Chondrocyte (in vitro differentiated cells): Measurements from ENCODE around the gene SLC44A1. TPM values are rescaled to one million over a fixed set of nuclear protein-coding genes. Genes with fewer than 3 reads are reported as not detected.

ENCODE experiments used
- DNase-seq: peaks from one replicate; pipeline ENCODE4 v3.0.0; 2021; ENCODE audit warnings: mixed read lengths, low spot score
- H3K27ac Mint-ChIP-seq: one replicate; pipeline ENCODE4 v1.8.0; 2021; ENCODE audit warnings: mild to moderate bottlenecking, moderate library complexity, mixed read lengths; ENCODE audit not compliant: unreplicated experiment
- H3K27me3 Mint-ChIP-seq: 2 replicates; pipeline ENCODE4 v1.8.0; 2021; ENCODE audit warnings: low read depth, mixed read lengths
- H3K36me3 Mint-ChIP-seq: 2 replicates; pipeline ENCODE4 v1.8.0; 2021; ENCODE audit warnings: low read depth, mixed read lengths
- H3K4me1 Mint-ChIP-seq: 2 replicates; pipeline ENCODE4 v1.8.0; 2021; ENCODE audit warnings: low read depth, mild to moderate bottlenecking, mixed read lengths
- H3K4me3 Mint-ChIP-seq: one replicate; pipeline ENCODE4 v1.8.0; 2021; ENCODE audit warnings: mild to moderate bottlenecking, moderate library complexity, mixed read lengths; ENCODE audit not compliant: unreplicated experiment
- H3K9me3 Mint-ChIP-seq: 2 replicates; pipeline ENCODE4 v1.8.0; 2021; ENCODE audit warnings: low read depth, mixed read lengths
- total RNA-seq: library from RNA; stranded (reverse); gene quantifications from 3 replicates; pipeline ENCODE4 v1.2.1, GENCODE V29; 2021
- TF ChIP-seq, protein P1 (sequence below): fragments of 200-600 bp; sonication (generic); IDR thresholded peaks from 2 replicates; pipeline ENCODE4 v1.5.0; 2021; ENCODE audit warnings: antibody characterized with exemption, mild to moderate bottlenecking, moderate library complexity

The SLC44A1 gene
- total RNA-seq, 1 donor from 2014 or later, result 17.1 TPM

DNA sequence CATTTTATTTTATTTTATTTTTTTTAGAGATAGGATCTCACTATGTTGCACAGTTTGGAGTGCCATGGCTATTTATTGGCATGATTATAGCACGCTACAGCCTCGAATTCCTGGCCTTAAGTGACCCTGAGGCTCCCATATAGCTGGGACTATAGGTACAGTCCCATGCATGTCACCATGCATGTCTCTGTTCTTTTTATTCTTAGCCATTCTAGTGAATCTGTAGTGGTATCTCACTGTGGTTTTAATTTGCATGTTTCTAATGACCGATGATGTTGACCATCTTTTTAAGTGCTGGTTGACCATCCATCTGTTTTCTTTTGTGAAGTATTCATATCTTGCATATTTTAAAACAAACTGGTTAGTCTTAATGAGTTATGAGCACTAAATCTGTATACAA is 76.1 kb downstream of the SLC44A1 start:
- no peaks in the 10 kb centered on the region for H3K4me1 Mint-ChIP-seq
- H3K27ac Mint-ChIP-seq, result no peak overlapping the region
- no peak overlapping the region for H3K4me3 Mint-ChIP-seq
- H3K9me3 Mint-ChIP-seq, result no peaks in the 10 kb centered on the region
- H3K36me3 Mint-ChIP-seq, result peaks cover 2% of the 10 kb centered on the region
- DNase-seq, result no peak
- H3K27me3 Mint-ChIP-seq, result no peaks in the 10 kb centered on the region
- TF ChIP-seq, protein P1, sequence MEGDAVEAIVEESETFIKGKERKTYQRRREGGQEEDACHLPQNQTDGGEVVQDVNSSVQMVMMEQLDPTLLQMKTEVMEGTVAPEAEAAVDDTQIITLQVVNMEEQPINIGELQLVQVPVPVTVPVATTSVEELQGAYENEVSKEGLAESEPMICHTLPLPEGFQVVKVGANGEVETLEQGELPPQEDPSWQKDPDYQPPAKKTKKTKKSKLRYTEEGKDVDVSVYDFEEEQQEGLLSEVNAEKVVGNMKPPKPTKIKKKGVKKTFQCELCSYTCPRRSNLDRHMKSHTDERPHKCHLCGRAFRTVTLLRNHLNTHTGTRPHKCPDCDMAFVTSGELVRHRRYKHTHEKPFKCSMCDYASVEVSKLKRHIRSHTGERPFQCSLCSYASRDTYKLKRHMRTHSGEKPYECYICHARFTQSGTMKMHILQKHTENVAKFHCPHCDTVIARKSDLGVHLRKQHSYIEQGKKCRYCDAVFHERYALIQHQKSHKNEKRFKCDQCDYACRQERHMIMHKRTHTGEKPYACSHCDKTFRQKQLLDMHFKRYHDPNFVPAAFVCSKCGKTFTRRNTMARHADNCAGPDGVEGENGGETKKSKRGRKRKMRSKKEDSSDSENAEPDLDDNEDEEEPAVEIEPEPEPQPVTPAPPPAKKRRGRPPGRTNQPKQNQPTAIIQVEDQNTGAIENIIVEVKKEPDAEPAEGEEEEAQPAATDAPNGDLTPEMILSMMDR, result no peak

DNA sequence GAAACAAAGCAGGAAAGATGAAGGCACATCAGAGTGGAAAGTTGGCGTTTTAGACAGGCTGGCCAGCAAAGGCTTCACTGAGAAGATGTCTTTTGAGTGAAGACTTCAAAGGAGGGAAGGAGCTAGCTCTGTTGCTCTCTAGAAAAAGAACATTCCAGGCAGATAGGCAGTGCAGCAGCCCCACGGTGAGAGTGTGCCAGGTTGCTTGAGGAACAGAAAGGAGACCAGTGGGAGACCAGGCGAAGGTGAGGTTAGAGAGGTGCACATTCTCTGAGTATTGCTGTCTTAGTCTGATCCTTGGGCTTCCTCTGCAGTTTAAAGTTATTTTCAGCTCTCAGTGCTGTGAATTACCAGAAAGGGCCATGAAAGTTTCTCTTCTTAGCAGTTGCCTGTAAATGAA is 83.8 kb downstream of the SLC44A1 start:
- Mint-ChIP-seq H3K27ac (no peak overlapping the region), H3K9me3 (no peaks in the 10 kb centered on the region), H3K36me3 (peaks cover 3% of the 10 kb centered on the region), H3K27me3 (no peaks in the 10 kb centered on the region), H3K4me1 (peaks cover 16% of the 10 kb centered on the region), H3K4me3 (no peak overlapping the region)
- TF ChIP-seq, protein P1, result no peak
- DNase-seq, result no peak

DNA sequence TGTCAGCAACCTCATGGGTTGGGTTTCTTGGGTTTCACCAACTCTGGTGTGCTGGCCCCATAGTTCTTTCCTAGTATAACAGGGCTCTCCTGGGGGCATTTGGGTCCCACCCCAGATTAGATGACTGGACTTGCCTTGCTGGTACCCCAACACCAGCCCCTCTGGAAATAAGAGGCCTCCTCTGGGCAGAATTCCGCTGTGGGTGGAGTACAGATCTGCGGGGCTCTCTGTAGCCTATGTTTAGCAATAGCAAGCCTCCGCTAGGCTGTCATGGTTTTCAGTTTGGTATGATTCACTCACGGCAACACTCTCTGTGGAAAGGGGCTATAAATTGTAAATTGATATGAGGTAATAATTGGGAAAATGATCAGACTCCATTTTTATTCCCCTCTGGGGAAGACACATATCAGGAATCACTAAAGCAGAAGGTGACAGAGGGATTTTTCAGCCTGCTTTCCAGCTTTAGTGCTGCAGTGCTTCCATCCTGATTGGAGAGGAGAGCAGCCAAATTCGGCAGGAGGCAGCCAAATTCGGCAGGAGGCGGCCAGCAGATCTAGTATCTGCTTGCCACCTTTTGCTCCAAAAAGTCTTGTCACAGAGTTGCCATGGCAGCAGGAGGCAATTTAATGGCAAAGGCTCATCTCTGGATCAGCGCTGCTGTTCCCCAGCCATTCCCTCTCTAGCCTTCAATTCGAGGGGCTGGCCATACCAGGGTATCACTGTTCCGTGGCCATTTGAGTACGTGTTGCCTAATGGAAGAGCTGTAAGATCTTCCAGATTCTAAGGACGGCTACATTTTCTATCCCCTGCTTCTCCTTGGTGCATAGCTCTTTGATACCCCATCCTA is 84.6 kb downstream of the SLC44A1 start:
- Mint-ChIP-seq H3K4me1 (peaks cover 16% of the 10 kb centered on the region), H3K4me3 (no peak overlapping the region), H3K27ac (no peak overlapping the region), H3K9me3 (no peaks in the 10 kb centered on the region), H3K27me3 (no peaks in the 10 kb centered on the region), H3K36me3 (peaks cover 3% of the 10 kb centered on the region)
- no peak for DNase-seq
- TF ChIP-seq, protein P1, result no peak

DNA sequence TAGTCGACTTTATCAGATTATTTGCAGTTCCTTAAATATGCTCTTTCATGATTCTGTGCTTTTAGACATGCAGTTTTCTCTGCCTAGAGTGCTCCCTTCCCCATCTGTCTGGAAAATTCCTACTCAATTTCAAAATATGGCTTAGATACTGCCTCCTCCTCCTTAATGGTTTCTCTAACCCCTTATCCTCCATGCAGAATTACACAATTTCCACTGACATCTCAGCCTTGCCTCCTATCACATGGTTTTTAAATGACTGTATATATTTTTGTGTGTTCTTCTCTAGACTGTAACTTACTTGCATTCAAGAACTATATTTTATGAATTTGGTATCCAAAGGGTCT is 85.2 kb downstream of the SLC44A1 start:
- H3K36me3 Mint-ChIP-seq, result peaks cover 3% of the 10 kb centered on the region

DNA sequence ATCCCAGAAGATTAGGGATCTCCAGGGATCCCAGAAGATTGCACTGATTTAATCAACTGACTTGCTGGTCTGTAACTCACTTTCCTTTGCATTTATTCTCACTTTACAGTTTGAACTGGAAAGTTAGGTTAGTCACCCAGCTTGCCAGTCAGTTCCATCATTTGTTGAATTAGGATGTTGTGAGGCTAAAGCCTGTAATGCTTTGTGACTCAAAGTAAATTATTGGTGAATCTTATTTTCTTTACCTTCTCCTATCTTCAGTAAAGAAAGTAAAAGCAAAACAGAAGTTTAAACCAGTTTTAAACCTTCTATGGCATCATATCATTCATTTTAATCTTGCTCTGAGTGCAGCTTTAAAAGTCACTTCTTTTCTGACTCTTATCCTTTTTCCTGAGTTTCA is 85.8 kb downstream of the SLC44A1 start:
- DNase-seq, result no peak
- Mint-ChIP-seq H3K36me3 (peaks cover 3% of the 10 kb centered on the region), H3K27ac (no peak overlapping the region), H3K4me3 (no peak overlapping the region), H3K4me1 (peaks cover 16% of the 10 kb centered on the region), H3K27me3 (no peaks in the 10 kb centered on the region), H3K9me3 (no peaks in the 10 kb centered on the region)
- TF ChIP-seq, protein P1, result no peak

More for the DNA sequence above, 85.2 kb downstream of the SLC44A1 start:
- DNase-seq, result no peak
- peaks cover 16% of the 10 kb centered on the region for H3K4me1 Mint-ChIP-seq
- H3K27ac Mint-ChIP-seq, result no peak overlapping the region
- TF ChIP-seq, protein P1, result no peak
- no peak overlapping the region for H3K4me3 Mint-ChIP-seq
- no peaks in the 10 kb centered on the region for H3K27me3 Mint-ChIP-seq
- H3K9me3 Mint-ChIP-seq, result no peaks in the 10 kb centered on the region
